ENCODE measurements around the gene SERP1.

DNA sequence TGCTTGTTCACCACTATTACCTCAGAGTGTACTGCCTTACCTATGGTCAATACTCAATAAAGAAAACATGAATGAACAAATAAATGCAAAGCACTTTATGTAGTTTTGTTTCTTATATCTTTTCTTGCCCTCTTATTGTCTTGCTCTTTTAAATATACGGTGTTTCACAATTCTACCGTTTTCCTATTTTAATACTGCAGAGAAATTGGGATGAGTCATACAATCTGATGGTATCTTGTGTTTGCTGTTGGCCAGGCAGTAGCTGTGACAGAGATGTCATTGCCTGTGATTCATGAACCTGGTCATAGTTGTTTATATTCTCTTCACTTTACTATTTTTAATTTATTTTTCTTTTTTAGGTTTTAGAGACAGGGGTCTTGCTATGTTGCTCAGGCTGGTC lies 48.3 kb downstream of the SERP1 start:
- TF ChIP-seq, protein P1, sequence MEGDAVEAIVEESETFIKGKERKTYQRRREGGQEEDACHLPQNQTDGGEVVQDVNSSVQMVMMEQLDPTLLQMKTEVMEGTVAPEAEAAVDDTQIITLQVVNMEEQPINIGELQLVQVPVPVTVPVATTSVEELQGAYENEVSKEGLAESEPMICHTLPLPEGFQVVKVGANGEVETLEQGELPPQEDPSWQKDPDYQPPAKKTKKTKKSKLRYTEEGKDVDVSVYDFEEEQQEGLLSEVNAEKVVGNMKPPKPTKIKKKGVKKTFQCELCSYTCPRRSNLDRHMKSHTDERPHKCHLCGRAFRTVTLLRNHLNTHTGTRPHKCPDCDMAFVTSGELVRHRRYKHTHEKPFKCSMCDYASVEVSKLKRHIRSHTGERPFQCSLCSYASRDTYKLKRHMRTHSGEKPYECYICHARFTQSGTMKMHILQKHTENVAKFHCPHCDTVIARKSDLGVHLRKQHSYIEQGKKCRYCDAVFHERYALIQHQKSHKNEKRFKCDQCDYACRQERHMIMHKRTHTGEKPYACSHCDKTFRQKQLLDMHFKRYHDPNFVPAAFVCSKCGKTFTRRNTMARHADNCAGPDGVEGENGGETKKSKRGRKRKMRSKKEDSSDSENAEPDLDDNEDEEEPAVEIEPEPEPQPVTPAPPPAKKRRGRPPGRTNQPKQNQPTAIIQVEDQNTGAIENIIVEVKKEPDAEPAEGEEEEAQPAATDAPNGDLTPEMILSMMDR (IDR thresholded peaks at IDR 0.05; ENCODE audit: insufficient read depth, low read length): no peak
- TF ChIP-seq, protein P2, sequence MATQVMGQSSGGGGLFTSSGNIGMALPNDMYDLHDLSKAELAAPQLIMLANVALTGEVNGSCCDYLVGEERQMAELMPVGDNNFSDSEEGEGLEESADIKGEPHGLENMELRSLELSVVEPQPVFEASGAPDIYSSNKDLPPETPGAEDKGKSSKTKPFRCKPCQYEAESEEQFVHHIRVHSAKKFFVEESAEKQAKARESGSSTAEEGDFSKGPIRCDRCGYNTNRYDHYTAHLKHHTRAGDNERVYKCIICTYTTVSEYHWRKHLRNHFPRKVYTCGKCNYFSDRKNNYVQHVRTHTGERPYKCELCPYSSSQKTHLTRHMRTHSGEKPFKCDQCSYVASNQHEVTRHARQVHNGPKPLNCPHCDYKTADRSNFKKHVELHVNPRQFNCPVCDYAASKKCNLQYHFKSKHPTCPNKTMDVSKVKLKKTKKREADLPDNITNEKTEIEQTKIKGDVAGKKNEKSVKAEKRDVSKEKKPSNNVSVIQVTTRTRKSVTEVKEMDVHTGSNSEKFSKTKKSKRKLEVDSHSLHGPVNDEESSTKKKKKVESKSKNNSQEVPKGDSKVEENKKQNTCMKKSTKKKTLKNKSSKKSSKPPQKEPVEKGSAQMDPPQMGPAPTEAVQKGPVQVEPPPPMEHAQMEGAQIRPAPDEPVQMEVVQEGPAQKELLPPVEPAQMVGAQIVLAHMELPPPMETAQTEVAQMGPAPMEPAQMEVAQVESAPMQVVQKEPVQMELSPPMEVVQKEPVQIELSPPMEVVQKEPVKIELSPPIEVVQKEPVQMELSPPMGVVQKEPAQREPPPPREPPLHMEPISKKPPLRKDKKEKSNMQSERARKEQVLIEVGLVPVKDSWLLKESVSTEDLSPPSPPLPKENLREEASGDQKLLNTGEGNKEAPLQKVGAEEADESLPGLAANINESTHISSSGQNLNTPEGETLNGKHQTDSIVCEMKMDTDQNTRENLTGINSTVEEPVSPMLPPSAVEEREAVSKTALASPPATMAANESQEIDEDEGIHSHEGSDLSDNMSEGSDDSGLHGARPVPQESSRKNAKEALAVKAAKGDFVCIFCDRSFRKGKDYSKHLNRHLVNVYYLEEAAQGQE (IDR thresholded peaks at IDR 0.05; ENCODE audit: insufficient replicate concordance, low read depth): no peak
- TF ChIP-seq POLR2AphosphoS5 (IDR thresholded peaks at IDR 0.05; ENCODE audit: low read depth): no peak
- TF ChIP-seq SPI1 (IDR thresholded peaks at IDR 0.05; ENCODE audit: borderline replicate concordance, low read depth): no peak

All from HL-60 (cell line).